ENCODE data around the gene MAPK8IP1.
A peak's percentile ranks its signal among the peaks of the same experiment; 100 is the strongest.

The MAPK8IP1 gene

GRCh38 chr11:45918331-45918941, 33.0 kb downstream of the MAPK8IP1 start:
- ChIA-PET CTCF (interaction anchor here (0.9 to 2.6 kb wide), 3 partner anchors 27 to 199 kb away, joined by 3 to 5 read pairs (median 3); no protein-coding TSS in a partner anchor), POLR2A (interaction anchor here (1.0 kb wide), 1 partner anchor 9 kb away, joined by 3 read pairs; no protein-coding TSS in a partner anchor)
- DNase-seq (ENCODE audit: extremely low spot score): peak; percentile 86
- TF ChIP-seq CTCF (IDR thresholded peaks at IDR 0.05; ENCODE audit: control extremely low read depth, extremely low read depth, low read depth, missing control alignments): no peak

GRCh38 chr11:45918962-45919675, 33.7 kb downstream of the MAPK8IP1 start:
- CTCF ChIA-PET: interaction anchor here (2.6 kb wide), 1 partner anchor 199 kb away, joined by 5 read pairs; no protein-coding TSS in a partner anchor
- POLR2A ChIA-PET: no interaction called here

GRCh38 chr11:45919806-45920530, 34.5 kb downstream of the MAPK8IP1 start:
- CTCF ChIA-PET: interaction anchor here (1.6 kb wide), 1 partner anchor 45 kb away, joined by 5 read pairs; no protein-coding TSS in a partner anchor
- no peak for DNase-seq (ENCODE audit: extremely low spot score)
- TF ChIP-seq CTCF (IDR thresholded peaks at IDR 0.05; ENCODE audit: control extremely low read depth, extremely low read depth, low read depth, missing control alignments): no peak
- POLR2A ChIA-PET: no interaction called here

More at GRCh38 chr11:45918962-45919675, 33.7 kb downstream of the MAPK8IP1 start:
- no peak for TF ChIP-seq CTCF (IDR thresholded peaks at IDR 0.05; ENCODE audit: control extremely low read depth, extremely low read depth, low read depth, missing control alignments)
- no peak for DNase-seq (ENCODE audit: extremely low spot score)

GRCh38 chr11:45920531-45921477, 35.4 kb downstream of the MAPK8IP1 start:
- CTCF ChIA-PET: interaction anchor here (1.6 kb wide), 2 partner anchors 9 to 44 kb away, joined by 5 to 6 read pairs; no protein-coding TSS in a partner anchor
- POLR2A ChIA-PET: no interaction called here
- no peak for DNase-seq (ENCODE audit: extremely low spot score)
- TF ChIP-seq CTCF (IDR thresholded peaks at IDR 0.05; ENCODE audit: control extremely low read depth, extremely low read depth, low read depth, missing control alignments): no peak

- CTCF ChIA-PET: interaction anchor here (1.1 to 1.6 kb wide), 3 partner anchors 8 to 150 kb away, joined by 3 to 6 read pairs (median 5); no protein-coding TSS in a partner anchor
- DNase-seq (ENCODE audit: extremely low spot score): no peak
- POLR2A ChIA-PET: no interaction called here
- no peak for TF ChIP-seq CTCF (IDR thresholded peaks at IDR 0.05; ENCODE audit: control extremely low read depth, extremely low read depth, low read depth, missing control alignments)
Measured at GRCh38 chr11:45921561-45922424, 36.3 kb downstream of the MAPK8IP1 start.

Data from GM10248 (cell line).